Right lobe of liver (tissue), 6 donors: Measurements from ENCODE around the gene FOXP3. TPM values are rescaled to one million over a fixed set of nuclear protein-coding genes. Genes with fewer than 3 reads are reported as not detected.
A peak's percentile ranks its signal among the peaks of the same experiment; 100 is the strongest.

ENCODE experiments used
- ATAC-seq, 4 donors: fragments of 200-7000 bp; cut with Tn5 transposase; one replicate each; pipeline ENCODE4 v1.9.1; 2020; ENCODE audit warnings: mild to moderate bottlenecking in 4 of 4, moderate library complexity in 4 of 4
- DNase-seq, 3 donors: peaks; one replicate each; pipeline ENCODE4 v3.0.0-alpha.2; 2020
- H3K27ac ChIP-seq, 3 donors: fragments of 200-600 bp; one replicate each; pipeline ENCODE4 v1.8.0; 2022
- H3K27me3 ChIP-seq, 2 donors: fragments of 200-600 bp; one replicate each; pipeline ENCODE4 v1.8.0; 2022
- H3K36me3 ChIP-seq, 4 donors: fragments of 200-600 bp; sonication (generic) in 1 of 4; one replicate each; pipeline versions ENCODE4 v1.5.1 to v1.8.0; 2017 to 2022; ENCODE audit warnings: control low read depth in 1 of 4
- H3K4me1 ChIP-seq, 4 donors: fragments of 200-600 bp; sonication (generic) in 1 of 4; one replicate each; pipeline versions ENCODE4 v1.5.1 to v1.8.0; 2017 to 2022; ENCODE audit warnings: control low read depth in 1 of 4
- H3K4me3 ChIP-seq, 3 donors: fragments of 200-600 bp; one replicate each; pipeline ENCODE4 v1.8.0; 2022
- H3K9me3 ChIP-seq, 4 donors: fragments of 200-600 bp; sonication (generic) in 1 of 4; one replicate each; pipeline versions ENCODE4 v1.5.1 to v1.8.0; 2017 to 2022; ENCODE audit warnings: control low read depth in 1 of 4
- CTCF ChIP-seq, 4 donors: fragments of 200-600 bp in 3 of 4; fragments of 450-650 bp in 1 of 4; IDR thresholded peaks; one replicate each; pipeline versions ENCODE4 v1.5.1 to v1.8.0; 2016 to 2022; ENCODE audit warnings: antibody characterized with exemption in 4 of 4, mild to moderate bottlenecking in 2 of 4
- POLR2A ChIP-seq: fragments of 450-650 bp; IDR thresholded peaks from one replicate; pipeline ENCODE4 v1.6.1; 2017; ENCODE audit warnings: antibody characterized with exemption, mild to moderate bottlenecking
- whole genome bisulfite sequencing: methylation state at CpG from one replicate; pipeline ENCODE4 v1.1.6; 2018; ENCODE audit warnings: low coverage, low lambda C conversion rate; ENCODE audit not compliant: insufficient coverage; ENCODE audit errors: missing lambda C conversion rate; 5-methylcytosine and 5-hydroxymethylcytosine counted together
- intact Hi-C, 2 donors: fragments of 100-400 bp; cut with DNase I; formaldehyde crosslinking; loops; one replicate each; pipeline versions ENCODE4 v1.11.2 to v1.14.1; 2022
- total RNA-seq, 6 experiments: library from RNA; depleted of rRNA in 2 of 6; stranded (reverse); fragments of >200 nt in 2 of 6; fragmentation: NEBNext Ultra II Directional in 3 of 6; extraction: Animal tissue kit (Norgen Biotek cat#: 25700) in 3 of 6; gene quantifications; one replicate each; pipeline versions ENCODE4 v1.1.0 to v1.2.4, GENCODE V29; 2016 to 2023
- donor health status: DM: no; HTN: yes; CAD: no.
- donor health status: DM: no; HTN: no; CAD: no.
- donor health status: DM: no; HTN: no; CAD: no.
- donor health status: DM: no; HTN: yes; CAD: no.
- donor health status: DM: no; HTN: yes; CAD: no.

The FOXP3 gene
- total RNA-seq, 6 experiments from 2014 or later, result 0.18 to 1.2 (median 0.32) TPM

DNA sequence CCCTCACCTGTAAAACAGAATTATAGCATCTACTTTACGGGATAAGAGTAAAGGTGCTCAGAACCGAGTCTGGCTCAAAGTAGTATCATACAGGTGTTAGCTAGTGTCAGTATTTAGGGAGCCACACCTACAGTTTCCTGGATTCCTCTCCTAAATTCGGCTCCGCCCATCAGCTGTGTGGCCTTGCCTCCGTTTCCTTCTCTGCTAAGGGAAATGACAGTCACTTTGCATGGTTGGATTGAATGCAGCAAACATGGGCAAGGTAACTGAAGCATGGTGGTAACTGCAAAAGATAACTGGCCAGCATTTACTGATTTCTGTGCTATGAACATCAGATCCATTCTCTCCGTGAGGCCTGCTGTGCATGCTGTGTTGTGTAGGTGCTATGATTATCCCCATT is 7.9 kb upstream of the FOXP3 start:
- no peak overlapping the region for H3K4me3 ChIP-seq
- H3K27me3 ChIP-seq, result no peaks in the 10 kb centered on the region
- DNase-seq (no peak), ATAC-seq (no peak)
- intact Hi-C loops, result no loop called here
- peaks cover 0 to 15% (median 0%) of the 10 kb centered on the region in 4 donors for H3K4me1 ChIP-seq
- no peaks in the 10 kb centered on the region for H3K36me3 ChIP-seq
- no peak overlapping the region for H3K27ac ChIP-seq
- WGBS, result 42% methylated on average over 5 of the region's 6 CpGs
- no peaks in the 10 kb centered on the region for H3K9me3 ChIP-seq
- TF ChIP-seq CTCF (IDR thresholded peaks at IDR 0.05) (no peak), POLR2A (no peak)

- Histone ChIP-seq H3K27ac (no peak overlapping the region), H3K9me3 (no peaks in the 10 kb centered on the region), H3K4me3 (no peak overlapping the region), H3K27me3 (no peaks in the 10 kb centered on the region), H3K36me3 (no peaks in the 10 kb centered on the region), H3K4me1 (peaks cover 0 to 15% (median 0%) of the 10 kb centered on the region in 4 donors)
- TF ChIP-seq CTCF (IDR thresholded peaks at IDR 0.05), result no peak
- TF ChIP-seq POLR2A, result no peak
- no peak for ATAC-seq
- WGBS, result no CpG with 5 or more reads among the region's 2 CpGs
- no peak for DNase-seq
- intact Hi-C loops, result no loop called here
These were observed 6.8 kb upstream of the FOXP3 start for GRCh38 chrX:49271341-49271740.

DNA sequence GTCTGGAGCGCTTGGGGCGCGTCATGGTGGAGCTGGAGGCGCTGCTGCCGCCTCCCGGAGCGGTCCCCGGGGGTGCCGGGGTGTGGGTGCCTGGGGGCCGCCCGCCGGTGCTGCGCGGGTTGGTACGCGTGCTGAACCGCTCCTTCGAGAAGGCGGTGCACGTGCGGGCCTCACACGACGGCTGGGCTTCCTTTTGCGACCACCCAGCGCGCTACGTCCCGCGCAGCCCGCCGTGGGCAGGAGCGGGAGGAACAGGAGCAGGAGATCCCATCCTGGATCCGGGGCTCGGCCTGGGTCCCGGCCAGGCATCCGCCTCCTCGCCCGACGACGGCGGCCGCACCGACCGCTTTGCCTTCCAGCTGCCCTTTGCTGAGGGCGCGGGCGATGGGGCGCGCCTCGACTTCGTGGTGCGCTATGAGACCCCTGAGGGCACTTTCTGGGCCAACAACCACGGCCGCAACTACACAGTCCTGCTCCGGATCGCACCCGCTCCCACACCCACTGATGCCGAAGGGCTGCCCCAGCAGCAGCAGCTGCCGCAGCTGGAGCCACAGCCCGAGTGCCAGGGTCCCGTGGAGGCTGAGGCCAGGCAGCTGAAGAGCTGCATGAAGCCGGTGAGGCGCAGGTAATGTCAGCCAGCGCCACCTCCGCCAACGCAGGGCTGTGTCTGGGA is 5.9 kb upstream of the FOXP3 start:
- peak in 2 of 3 donors; percentile 18 to 46 for DNase-seq
- WGBS, result no CpG with 5 or more reads among the region's 66 CpGs
- peak overlapping the region; percentile 55 to 70 (median 66) for H3K4me3 ChIP-seq
- H3K36me3 ChIP-seq, result no peaks in the 10 kb centered on the region
- H3K4me1 ChIP-seq, result peaks cover 0 to 15% (median 0%) of the 10 kb centered on the region in 4 donors
- peak overlapping the region; percentile 65 to 91 (median 66) for H3K27ac ChIP-seq
- intact Hi-C loops, result no loop called here
- no peak for ATAC-seq
- no peaks in the 10 kb centered on the region for H3K9me3 ChIP-seq
- H3K27me3 ChIP-seq, result no peaks in the 10 kb centered on the region
- TF ChIP-seq CTCF (IDR thresholded peaks at IDR 0.05), result no peak
- TF ChIP-seq POLR2A, result no peak

DNA sequence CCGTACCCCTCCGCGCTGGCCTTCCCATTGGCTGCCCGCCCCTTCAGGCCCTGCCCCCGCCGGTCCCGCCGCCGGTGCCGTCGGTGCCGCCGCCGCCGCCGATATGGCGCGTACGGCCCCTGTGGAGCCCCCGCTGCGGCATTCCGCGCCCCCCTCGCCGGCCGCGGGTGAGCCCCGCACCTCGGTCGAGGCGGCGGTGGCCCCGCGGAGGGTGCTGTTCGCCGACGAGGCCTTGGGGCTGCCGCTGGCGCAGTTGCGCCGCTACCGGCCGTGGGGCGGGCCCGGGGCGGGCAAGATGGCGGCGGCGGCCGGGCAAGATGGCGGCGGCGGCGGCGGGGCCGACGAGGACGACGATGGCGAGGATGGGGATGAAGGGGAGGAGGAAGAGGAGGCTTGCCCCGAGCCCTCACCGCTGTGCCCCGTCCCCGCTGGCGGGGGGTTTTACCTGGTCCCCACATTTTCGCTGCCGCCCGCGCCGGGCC is 5.3 kb upstream of the FOXP3 start, which contains the start of gene PPP1R3F:
Gene PPP1R3F (plus strand): TSS at position 27 of the 482 bp plus-strand sequence. CDS start 77 bp downstream, at position 104.
- DNase-seq, result peak in 1 of 3 donors; percentile 41
- peak in 2 of 4 donors; percentile 1 to 9 for ATAC-seq
- Histone ChIP-seq H3K36me3 (no peaks in the 10 kb centered on the region), H3K4me3 (peak within 1 kb of the TSS; percentile 55 to 70 (median 66)), H3K9me3 (no peaks in the 10 kb centered on the region), H3K4me1 (peaks cover 0 to 15% (median 0%) of the 10 kb centered on the region in 4 donors), H3K27me3 (no peaks in the 10 kb centered on the region), H3K27ac (peak within 1 kb of the TSS; percentile 65 to 91 (median 68))
- WGBS, result 46% methylated on average over 40 of the region's 70 CpGs
- TF ChIP-seq CTCF (IDR thresholded peaks at IDR 0.05) (no peak), POLR2A (peak; percentile 81)
- intact Hi-C loops, result no loop called here
